Stimulated activated naive CD8-positive, alpha-beta T cell treated with anti-CD3 and anti-CD28 coated beads, Interleukin-15, Interleukin-2, amounts not matched to agents 100 ng/mL and 50 ng/mL, for 24 hours (primary cell): Measurements from ENCODE around the gene SLC22A4.

Source experiments
- H3K27ac Mint-ChIP-seq: one replicate; pipeline ENCODE4 v1.8.0; 2021; ENCODE audit warnings: mild to moderate bottlenecking, mixed read lengths
- H3K27me3 Mint-ChIP-seq: one replicate; pipeline ENCODE4 v1.8.0; 2021; ENCODE audit warnings: mixed read lengths
- H3K36me3 Mint-ChIP-seq: one replicate; pipeline ENCODE4 v1.8.0; 2021; ENCODE audit warnings: low read depth, mixed read lengths
- H3K4me1 Mint-ChIP-seq: one replicate; pipeline ENCODE4 v1.8.0; 2021; ENCODE audit warnings: low read depth, mixed read lengths
- H3K4me3 Mint-ChIP-seq: one replicate; pipeline ENCODE4 v1.8.0; 2021; ENCODE audit warnings: mild to moderate bottlenecking, mixed read lengths
- H3K9me3 Mint-ChIP-seq: one replicate; pipeline ENCODE4 v1.8.0; 2021; ENCODE audit warnings: mixed read lengths

Gene SLC22A4

GRCh38 chr5:132293992-132294727 is at the start of gene SLC22A4:
Gene SLC22A4, plus strand, starts transcription at chr5:132294394. Its CDS starts 223 bp downstream, at chr5:132294617.
- Mint-ChIP-seq H3K36me3 (no peaks in the 10 kb centered on the region), H3K4me1 (peaks cover 29% of the 10 kb centered on the region), H3K4me3 (peak within 1 kb of the TSS; percentile 92), H3K27me3 (peaks cover 15% of the 10 kb centered on the region), H3K9me3 (no peaks in the 10 kb centered on the region), H3K27ac (peak within 1 kb of the TSS; percentile 96)

- Mint-ChIP-seq H3K9me3 (peaks cover 43% of the 10 kb centered on the region), H3K27ac (no peak overlapping the region), H3K4me1 (no peaks in the 10 kb centered on the region), H3K4me3 (no peak overlapping the region), H3K36me3 (peaks cover 3% of the 10 kb centered on the region), H3K27me3 (peaks cover 17% of the 10 kb centered on the region)
Observed at GRCh38 chr5:132245593-132245992, 48.6 kb upstream of the SLC22A4 start.

DNA sequence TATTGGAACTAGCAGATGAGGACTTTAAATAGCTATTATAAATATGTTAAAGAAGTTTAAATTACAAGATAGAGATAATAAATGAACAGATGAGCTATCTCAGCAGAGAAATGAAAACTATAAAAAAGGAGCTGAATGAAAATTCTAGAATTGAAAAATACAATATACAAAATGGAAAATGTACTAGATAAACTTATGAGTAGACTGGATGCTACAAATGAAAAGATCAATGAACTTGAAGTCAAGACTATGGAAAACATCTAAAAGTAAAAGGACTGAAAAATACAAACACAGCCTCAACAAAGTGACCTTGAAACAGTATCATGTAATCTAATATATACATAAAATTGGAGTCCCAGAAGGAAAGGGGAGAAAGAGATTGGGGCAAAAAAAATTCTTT is 47.4 kb upstream of the SLC22A4 start:
- H3K4me3 Mint-ChIP-seq: no peak overlapping the region

GRCh38 chr5:132250547-132250946 is 43.6 kb upstream of the SLC22A4 start:
- Mint-ChIP-seq H3K36me3 (no peaks in the 10 kb centered on the region), H3K27me3 (peaks cover 14% of the 10 kb centered on the region), H3K9me3 (peaks cover 15% of the 10 kb centered on the region), H3K27ac (no peak overlapping the region), H3K4me3 (no peak overlapping the region), H3K4me1 (no peaks in the 10 kb centered on the region)

More for the DNA sequence above, 47.4 kb upstream of the SLC22A4 start:
- Mint-ChIP-seq H3K27ac (no peak overlapping the region), H3K9me3 (peaks cover 43% of the 10 kb centered on the region), H3K4me1 (no peaks in the 10 kb centered on the region), H3K27me3 (peaks cover 17% of the 10 kb centered on the region), H3K36me3 (peaks cover 3% of the 10 kb centered on the region)

DNA sequence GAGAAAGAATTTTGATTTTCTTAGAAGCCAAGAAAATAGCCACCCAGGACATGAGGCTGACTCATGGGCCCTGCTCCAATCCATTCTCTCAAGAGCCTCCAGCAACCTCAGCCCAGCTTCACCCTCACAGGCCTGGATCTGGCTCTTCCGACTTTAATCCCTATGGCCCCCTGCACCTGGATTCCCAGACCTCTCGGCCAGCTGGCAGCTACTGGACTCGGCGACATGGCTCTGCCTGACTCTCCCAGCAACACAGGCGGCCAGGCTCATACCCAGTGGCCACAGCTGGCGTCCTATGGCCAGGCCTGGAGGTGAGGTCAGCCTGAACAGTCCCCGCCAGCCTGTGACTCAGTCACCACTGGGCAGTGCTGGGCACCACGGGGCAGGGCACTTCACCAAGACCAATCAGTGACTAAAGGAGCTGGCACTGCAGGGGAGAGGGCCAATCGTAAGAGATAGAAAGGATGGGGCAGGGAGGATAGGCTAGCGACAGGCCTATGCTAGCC is 42.9 kb upstream of the SLC22A4 start:
- Mint-ChIP-seq H3K4me3 (no peak overlapping the region), H3K36me3 (no peaks in the 10 kb centered on the region), H3K9me3 (peaks cover 9% of the 10 kb centered on the region), H3K27me3 (peaks cover 19% of the 10 kb centered on the region), H3K4me1 (no peaks in the 10 kb centered on the region), H3K27ac (no peak overlapping the region)

DNA sequence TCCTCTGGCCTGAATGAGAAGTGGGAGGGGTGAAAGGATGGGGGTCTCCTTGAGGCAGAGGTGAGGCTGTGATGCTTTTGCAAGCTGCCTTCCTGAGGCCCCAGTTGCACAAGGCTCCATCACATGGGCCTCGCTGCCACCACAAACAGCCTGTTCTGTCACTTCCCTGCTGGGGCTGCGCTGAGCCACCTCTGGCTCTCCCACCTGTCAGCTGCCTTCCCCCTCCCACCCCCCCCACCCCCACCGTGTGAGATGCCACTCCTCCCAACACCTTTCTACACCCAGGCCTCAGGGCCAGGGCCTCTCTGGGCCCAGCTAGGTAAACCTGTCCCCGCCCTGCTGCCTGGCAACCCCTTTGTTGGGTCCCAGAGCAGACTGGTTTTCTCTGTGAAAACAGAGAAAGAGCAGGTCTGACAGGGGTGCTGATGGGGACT is 41.2 kb upstream of the SLC22A4 start:
- Mint-ChIP-seq H3K27me3 (peaks cover 15% of the 10 kb centered on the region), H3K27ac (no peak overlapping the region), H3K36me3 (no peaks in the 10 kb centered on the region), H3K4me3 (no peak overlapping the region), H3K4me1 (no peaks in the 10 kb centered on the region), H3K9me3 (no peaks in the 10 kb centered on the region)

DNA sequence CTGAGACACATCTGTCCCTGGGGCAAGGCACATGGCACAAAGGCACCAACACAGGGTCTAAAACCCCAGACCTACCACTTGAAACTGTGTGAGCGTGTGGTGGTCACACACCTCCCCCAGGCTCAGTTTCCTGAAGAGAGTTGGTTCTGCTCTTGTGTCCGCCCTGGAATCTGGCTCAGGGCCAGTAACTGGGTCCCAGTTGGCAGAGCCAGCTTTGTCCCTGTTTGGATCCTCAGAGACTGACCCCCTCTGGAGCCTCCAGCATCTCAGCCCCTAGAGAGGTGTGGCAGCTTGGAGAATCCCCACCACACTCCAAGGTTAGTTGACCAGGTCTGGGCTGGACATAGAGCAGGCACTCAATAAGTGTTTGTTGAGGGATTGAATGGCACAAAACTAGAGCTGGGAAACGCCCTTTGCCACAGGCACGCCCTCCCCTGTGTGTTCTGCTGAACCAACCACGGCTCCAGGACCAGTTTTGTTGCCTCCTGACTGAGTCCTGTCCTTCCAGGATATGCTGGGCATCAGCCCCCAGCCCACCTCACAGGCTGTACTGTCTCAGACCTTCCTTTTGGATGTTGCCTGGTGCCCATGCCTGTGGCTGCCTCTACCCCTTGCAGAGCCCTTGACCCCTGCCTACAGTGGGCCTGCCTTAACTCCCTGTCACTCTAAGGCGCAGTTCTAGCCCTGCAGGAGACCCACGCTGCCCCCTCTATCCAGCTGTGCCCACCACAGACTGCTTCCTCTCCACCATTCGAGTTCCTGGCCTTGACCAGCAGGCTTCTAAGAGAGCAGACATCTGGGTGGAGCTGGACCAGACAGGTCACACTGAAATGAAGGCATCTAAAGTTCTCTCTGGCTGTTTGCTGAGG is 40.5 kb upstream of the SLC22A4 start:
- Mint-ChIP-seq H3K4me1 (no peaks in the 10 kb centered on the region), H3K36me3 (no peaks in the 10 kb centered on the region), H3K4me3 (no peak overlapping the region), H3K27ac (no peak overlapping the region), H3K27me3 (peaks cover 15% of the 10 kb centered on the region), H3K9me3 (no peaks in the 10 kb centered on the region)

GRCh38 chr5:132254321-132254977 is 39.7 kb upstream of the SLC22A4 start:
- H3K27me3 Mint-ChIP-seq: peaks cover 15% of the 10 kb centered on the region
- no peaks in the 10 kb centered on the region for H3K9me3 Mint-ChIP-seq
- no peak overlapping the region for H3K4me3 Mint-ChIP-seq
- no peak overlapping the region for H3K27ac Mint-ChIP-seq
- peaks cover 3% of the 10 kb centered on the region for H3K4me1 Mint-ChIP-seq
- H3K36me3 Mint-ChIP-seq: no peaks in the 10 kb centered on the region

GRCh38 chr5:132256086-132256782 is 38.0 kb upstream of the SLC22A4 start:
- Mint-ChIP-seq H3K27me3 (peaks cover 15% of the 10 kb centered on the region), H3K4me3 (no peak overlapping the region), H3K9me3 (no peaks in the 10 kb centered on the region), H3K4me1 (peaks cover 20% of the 10 kb centered on the region), H3K36me3 (no peaks in the 10 kb centered on the region), H3K27ac (no peak overlapping the region)

DNA sequence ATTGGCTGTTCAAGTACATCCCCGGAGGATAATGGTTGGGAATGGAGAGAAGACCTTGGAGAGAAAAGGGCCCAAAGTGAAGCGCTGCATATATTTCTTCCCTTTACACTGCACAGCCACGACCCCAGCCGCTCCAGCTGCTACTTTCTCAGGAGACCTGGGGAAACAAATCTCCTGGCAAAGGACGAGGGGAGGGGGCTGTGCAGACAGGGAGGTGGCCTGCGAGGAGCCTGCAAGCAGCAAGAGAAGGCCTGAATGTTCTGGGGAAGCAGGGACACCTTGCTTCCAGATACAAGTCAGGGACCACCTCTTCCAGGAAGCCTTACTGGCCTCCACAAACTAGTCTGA is 37.4 kb upstream of the SLC22A4 start:
- H3K4me1 Mint-ChIP-seq: peaks cover 24% of the 10 kb centered on the region
- H3K9me3 Mint-ChIP-seq: no peaks in the 10 kb centered on the region
- H3K36me3 Mint-ChIP-seq: no peaks in the 10 kb centered on the region
- H3K27ac Mint-ChIP-seq: no peak overlapping the region
- H3K4me3 Mint-ChIP-seq: no peak overlapping the region
- peaks cover 15% of the 10 kb centered on the region for H3K27me3 Mint-ChIP-seq

- Mint-ChIP-seq H3K27me3 (peaks cover 15% of the 10 kb centered on the region), H3K4me3 (no peak within 1 kb of the TSS), H3K9me3 (no peaks in the 10 kb centered on the region), H3K27ac (no peak within 1 kb of the TSS), H3K36me3 (no peaks in the 10 kb centered on the region), H3K4me1 (peaks cover 31% of the 10 kb centered on the region)
Observed at GRCh38 chr5:132257131-132258101, 36.8 kb upstream of the SLC22A4 start, which contains the start of gene PDLIM4. Gene PDLIM4, plus strand, starts transcription at chr5:132257696. Its CDS starts 39 bp downstream, at chr5:132257735.

- no peak overlapping the region for H3K4me3 Mint-ChIP-seq
- peaks cover 41% of the 10 kb centered on the region for H3K4me1 Mint-ChIP-seq
- H3K9me3 Mint-ChIP-seq: no peaks in the 10 kb centered on the region
- no peaks in the 10 kb centered on the region for H3K36me3 Mint-ChIP-seq
- H3K27ac Mint-ChIP-seq: no peak overlapping the region
- peaks cover 15% of the 10 kb centered on the region for H3K27me3 Mint-ChIP-seq
Observed at GRCh38 chr5:132258102-132259068, 35.8 kb upstream of the SLC22A4 start.
